GM13976 (cell line): ENCODE measurements around the gene RPRD1B.

Experiments
- DNase-seq: peaks from one replicate; pipeline ENCODE4 v3.0.0; 2012; ENCODE audit warnings: low spot score
- CTCF ChIP-seq: IDR thresholded peaks from 2 replicates; pipeline ENCODE4 v1.5.1; 2012; ENCODE audit warnings: borderline replicate concordance, mild to moderate bottlenecking; ENCODE audit not compliant: insufficient read depth; ENCODE audit errors: extremely low read depth, missing control alignments, control extremely low read depth
- in situ Hi-C: fragments of 300-500 bp; cut with MboI; formaldehyde crosslinking; loops from one replicate; pipeline ENCODE4 v1.12.0; 2022; ENCODE audit warnings: low sequenced_read_pairs, mixed read lengths, inconsistent platforms; ENCODE audit not compliant: unreplicated experiment

Gene RPRD1B

DNA sequence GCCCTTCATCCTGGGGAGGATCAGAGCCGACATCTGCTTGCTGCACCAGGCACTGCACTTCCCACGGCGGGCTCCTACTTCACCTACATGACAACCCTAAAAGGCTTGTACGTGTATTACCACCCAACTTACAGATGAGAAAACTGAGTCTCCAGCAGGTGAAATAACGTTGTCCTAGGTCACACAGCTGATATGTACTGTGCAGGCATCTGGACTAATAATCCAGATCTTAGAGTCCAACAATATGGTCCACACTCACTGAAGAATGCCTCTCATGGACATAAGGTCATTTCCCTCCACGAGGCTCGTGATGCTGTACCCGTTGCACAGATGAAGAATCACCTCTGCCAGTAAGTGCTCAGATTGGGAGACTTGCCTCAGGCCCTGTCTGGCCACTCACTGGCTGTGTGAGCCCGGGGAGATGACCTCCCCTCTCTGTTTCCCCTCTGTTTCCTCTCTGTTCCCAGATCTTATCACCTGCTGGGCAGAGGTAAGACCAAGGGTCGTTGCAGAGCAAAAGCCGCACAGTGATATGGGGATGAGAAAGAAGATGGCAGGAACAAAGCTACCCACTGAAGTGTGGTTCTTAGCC, 99.5 kb downstream of the RPRD1B start:
- no peak for TF ChIP-seq CTCF
- DNase-seq, result no peak
- in situ Hi-C loops, result no loop called here

GRCh38 chr20:38133680-38134426, 100.3 kb downstream of the RPRD1B start:
- in situ Hi-C loops, result no loop called here
- no peak for TF ChIP-seq CTCF
- no peak for DNase-seq

- DNase-seq, result no peak
- TF ChIP-seq CTCF, result no peak
- in situ Hi-C loops, result no loop called here
Observed at GRCh38 chr20:38134427-38135270, 101.1 kb downstream of the RPRD1B start.

DNA sequence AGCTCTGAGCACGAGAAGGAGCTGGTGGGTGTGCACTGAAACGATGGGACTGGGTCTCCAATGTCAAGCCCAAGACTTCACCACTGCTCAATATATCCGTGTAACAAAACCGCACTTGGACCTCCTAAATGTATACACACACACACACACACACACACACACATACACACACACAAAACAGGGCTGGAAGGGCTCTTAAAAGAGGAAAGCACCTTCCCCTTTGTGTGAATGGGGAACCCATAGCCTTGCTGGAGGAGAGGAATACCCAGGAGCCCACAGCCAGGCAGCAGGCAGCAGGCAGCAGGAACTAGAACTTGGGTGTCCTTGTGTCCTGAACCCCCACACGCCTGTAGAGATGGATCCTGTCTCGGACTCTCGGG, 101.7 kb downstream of the RPRD1B start:
- no peak for TF ChIP-seq CTCF
- no peak for DNase-seq
- in situ Hi-C loops, result no loop called here

DNA sequence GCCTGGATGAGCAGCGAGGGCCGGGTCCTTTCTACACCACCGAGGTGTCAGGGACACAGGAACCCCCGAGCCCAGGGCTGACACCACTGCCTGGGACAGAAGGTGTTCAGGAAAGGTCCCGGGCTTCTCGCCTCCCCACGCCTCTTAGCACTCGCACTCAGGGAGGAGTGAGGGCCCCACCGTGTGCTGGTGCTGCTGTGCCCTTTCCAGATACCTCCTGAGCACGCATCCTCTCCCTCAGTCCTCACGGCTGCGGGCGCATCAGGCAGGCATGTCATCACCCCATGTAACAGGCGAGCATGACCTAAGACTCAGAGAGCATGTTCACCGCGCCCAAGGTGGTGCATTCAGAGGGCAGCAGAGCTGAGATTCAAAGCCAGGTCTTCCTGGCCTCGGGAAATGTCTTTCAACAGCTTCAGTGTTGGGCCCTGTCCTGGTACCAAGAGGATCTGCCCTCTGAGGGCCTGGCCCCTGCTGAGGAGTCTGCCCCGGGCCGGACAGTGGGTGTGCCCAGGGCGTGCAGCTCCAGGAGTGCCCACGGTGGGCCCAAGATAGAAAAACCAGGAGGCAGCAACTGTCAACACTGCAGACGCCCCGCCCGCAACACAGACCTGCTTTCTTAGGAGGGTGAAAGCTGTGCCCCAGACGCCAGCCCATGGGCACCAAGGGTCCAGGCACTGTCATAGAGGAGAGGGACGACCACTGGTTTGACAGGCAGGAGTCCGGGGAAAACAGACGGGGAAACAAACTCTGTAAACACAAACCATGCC, 102.3 kb downstream of the RPRD1B start:
- in situ Hi-C loops, result no loop called here
- DNase-seq, result no peak
- no peak for TF ChIP-seq CTCF
